Osteoblast (primary cell): ENCODE data around the gene ZNF207. TPM values are rescaled to one million over a fixed set of nuclear protein-coding genes. Genes with fewer than 3 reads are reported as not detected.

Experiments
- DNase-seq: peaks from one replicate; pipeline ENCODE4 v3.0.0; 2011; ENCODE audit warnings: low spot score, mixed read lengths; ENCODE audit not compliant: insufficient read length; ENCODE audit errors: missing footprints
- H2AFZ ChIP-seq: 2 replicates; pipeline ENCODE4 v1.6.0; 2011; ENCODE audit warnings: mild to moderate bottlenecking, low read length
- H3K27ac ChIP-seq: 2 replicates; pipeline ENCODE4 v1.5.1; 2011; ENCODE audit warnings: mild to moderate bottlenecking, low read depth, low read length, moderate library complexity
- H3K27me3 ChIP-seq: 2 replicates; pipeline ENCODE4 v1.6.0; 2012; ENCODE audit warnings: mild to moderate bottlenecking, control low read depth, inconsistent platforms, low read length, moderate library complexity; ENCODE audit not compliant: insufficient read depth
- H3K36me3 ChIP-seq: 2 replicates; pipeline ENCODE4 v1.5.1; 2011; ENCODE audit warnings: mild to moderate bottlenecking, low read length, control low read depth, moderate library complexity; ENCODE audit not compliant: insufficient read depth
- H3K4me1 ChIP-seq: 2 replicates; pipeline ENCODE4 v1.5.1; 2011; ENCODE audit warnings: mild to moderate bottlenecking, low read length, control low read depth, moderate library complexity; ENCODE audit not compliant: insufficient read depth
- H3K4me2 ChIP-seq: 2 replicates; pipeline ENCODE4 v1.6.0; 2011; ENCODE audit warnings: mild to moderate bottlenecking, low read length; ENCODE audit not compliant: insufficient read depth
- H3K4me3 ChIP-seq: fragments of 200-600 bp; sonication (generic); 3 replicates; pipeline ENCODE4 v1.5.1; 2012; ENCODE audit warnings: mild to moderate bottlenecking, low read length, inconsistent platforms; ENCODE audit not compliant: insufficient read depth
- H3K79me2 ChIP-seq: 2 replicates; pipeline ENCODE4 v1.6.0; 2012; ENCODE audit warnings: mild to moderate bottlenecking, low read length, control low read depth, inconsistent platforms; ENCODE audit not compliant: insufficient read depth
- H3K9me3 ChIP-seq: 2 replicates; pipeline ENCODE4 v1.5.1; 2011; ENCODE audit warnings: low read depth, low read length, control low read depth
- H4K20me1 ChIP-seq: 2 replicates; pipeline ENCODE4 v1.6.0; 2012; ENCODE audit warnings: mild to moderate bottlenecking, low read length, control low read depth; ENCODE audit not compliant: insufficient read depth
- CTCF ChIP-seq: IDR thresholded peaks from 2 replicates; pipeline ENCODE4 v1.5.1; 2011; ENCODE audit warnings: mild to moderate bottlenecking, low read depth, low read length, moderate library complexity; ENCODE audit errors: extremely low read depth
- total RNA-seq: library from RNA; depleted of rRNA; stranded (reverse); fragments of >200 nt; gene quantifications from 2 replicates; pipeline ENCODE4 v1.2.3, GENCODE V29; 2012

The ZNF207 gene
- total RNA-seq, 1 donor = 131 TPM

DNA sequence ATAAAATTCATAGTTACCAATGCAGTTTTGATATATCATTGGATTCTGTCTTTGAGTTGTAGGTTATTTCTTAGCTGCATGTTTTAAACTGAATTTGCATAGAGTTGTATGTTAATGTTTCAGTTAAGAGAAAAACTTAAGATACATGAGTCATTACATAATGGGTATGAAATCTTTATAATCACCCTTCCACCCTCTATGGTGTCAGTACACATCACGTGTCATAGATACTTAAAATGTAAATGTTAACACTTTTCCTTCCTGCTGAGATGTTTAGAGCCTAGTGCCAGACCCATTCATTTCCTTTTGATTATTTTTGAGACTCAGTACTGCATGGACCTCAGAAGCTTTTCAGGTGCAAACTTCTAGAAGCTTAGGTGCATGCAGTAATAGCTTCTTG, 20.5 kb downstream of the ZNF207 start:
- Histone ChIP-seq H3K4me2 (no peak overlapping the region), H3K27ac (no peak overlapping the region), H2AFZ (no peak overlapping the region), H3K9me3 (no peaks in the 10 kb centered on the region), H3K4me1 (peaks cover 7% of the 10 kb centered on the region), H3K36me3 (peaks cover 90% of the 10 kb centered on the region), H3K4me3 (no peak overlapping the region), H4K20me1 (peaks cover 44% of the 10 kb centered on the region), H3K79me2 (peaks cover 90% of the 10 kb centered on the region), H3K27me3 (no peaks in the 10 kb centered on the region)
- no peak for TF ChIP-seq CTCF
- no peak for DNase-seq

GRCh38 chr17:32382526-32383223, 32.7 kb downstream of the ZNF207 start:
- no peak for TF ChIP-seq CTCF
- Histone ChIP-seq H4K20me1 (peaks cover 22% of the 10 kb centered on the region), H3K36me3 (peaks cover 61% of the 10 kb centered on the region), H3K79me2 (peaks cover 16% of the 10 kb centered on the region), H3K9me3 (no peaks in the 10 kb centered on the region), H3K4me2 (no peak overlapping the region), H3K4me1 (peaks cover 4% of the 10 kb centered on the region), H3K27me3 (no peaks in the 10 kb centered on the region), H3K4me3 (no peak overlapping the region), H3K27ac (no peak overlapping the region), H2AFZ (no peak overlapping the region)
- no peak for DNase-seq

DNA sequence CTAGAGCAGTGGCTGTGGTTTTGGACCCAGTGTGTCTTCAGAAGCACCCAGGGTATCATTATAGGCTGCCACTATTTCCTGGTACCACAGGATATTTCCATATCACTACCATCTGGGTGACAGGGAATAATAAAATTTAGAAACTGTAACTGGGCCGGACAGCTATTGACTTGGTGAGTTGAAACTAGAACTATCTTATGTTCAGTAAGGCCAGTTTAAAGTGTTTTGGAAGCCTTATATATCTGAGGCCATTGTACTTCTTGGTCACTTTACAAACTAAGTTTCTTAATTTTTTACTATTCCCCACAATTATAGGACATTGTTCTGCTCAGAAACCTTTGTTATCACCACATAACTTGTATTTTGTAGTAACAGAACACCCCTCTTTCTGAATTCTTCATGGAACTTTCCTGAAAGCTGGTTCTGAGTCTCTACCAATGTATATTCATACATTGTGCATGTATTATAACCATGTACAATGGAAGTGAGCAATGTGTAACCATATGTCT, 34.0 kb downstream of the ZNF207 start:
- Histone ChIP-seq H3K4me3 (no peak overlapping the region), H4K20me1 (peaks cover 17% of the 10 kb centered on the region), H3K27me3 (no peaks in the 10 kb centered on the region), H3K27ac (no peak overlapping the region), H3K79me2 (peaks cover 5% of the 10 kb centered on the region), H3K4me1 (peaks cover 4% of the 10 kb centered on the region), H2AFZ (no peak overlapping the region), H3K9me3 (no peaks in the 10 kb centered on the region), H3K4me2 (no peak overlapping the region), H3K36me3 (peaks cover 48% of the 10 kb centered on the region)
- no peak for TF ChIP-seq CTCF
- no peak for DNase-seq

DNA sequence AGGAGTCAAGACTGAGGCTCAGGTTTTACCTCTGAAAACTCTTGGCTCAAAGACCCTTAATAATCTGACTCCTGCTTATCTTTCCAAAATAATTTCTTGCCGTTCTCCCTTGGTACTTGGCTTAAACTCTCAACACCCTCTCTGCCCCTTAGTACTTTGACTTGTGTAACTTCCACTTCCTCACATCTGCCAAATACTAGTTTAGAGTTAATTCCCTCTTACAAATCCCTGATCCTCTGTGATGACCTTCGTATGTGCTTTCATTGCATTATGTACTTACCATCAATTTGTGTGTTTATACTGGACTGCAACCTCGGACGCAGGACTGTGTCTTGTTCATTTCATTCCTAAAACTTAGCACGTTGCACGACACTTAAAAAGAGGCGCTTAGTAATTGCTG, 35.2 kb downstream of the ZNF207 start:
- no peak overlapping the region for H3K4me2 ChIP-seq
- TF ChIP-seq CTCF = no peak
- peaks cover 13% of the 10 kb centered on the region for H4K20me1 ChIP-seq
- no peak overlapping the region for H3K27ac ChIP-seq
- no peak overlapping the region for H3K4me3 ChIP-seq
- H3K9me3 ChIP-seq = no peaks in the 10 kb centered on the region
- peaks cover 36% of the 10 kb centered on the region for H3K36me3 ChIP-seq
- peaks cover 5% of the 10 kb centered on the region for H3K79me2 ChIP-seq
- H2AFZ ChIP-seq = no peak overlapping the region
- DNase-seq = no peak
- peaks cover 4% of the 10 kb centered on the region for H3K4me1 ChIP-seq
- no peaks in the 10 kb centered on the region for H3K27me3 ChIP-seq
